Measurements from ENCODE around the gene ELFN1. TPM values are rescaled to one million over a fixed set of nuclear protein-coding genes. Genes with fewer than 3 reads are reported as not detected.

Gene ELFN1
- polyA plus RNA-seq, 4 donors, result 0.80 to 2.0 TPM; not detected in 2

GRCh38 chr7:1729773-1730172 lies 59.7 kb downstream of the ELFN1 start:
- peaks cover 0 to 2% (median 0%) of the 10 kb centered on the region in 3 donors for H3K36me3 ChIP-seq (ENCODE audit: control insufficient read depth in 3 of 3, insufficient read depth in 2 of 3, low read depth in 1 of 3, low read length in 3 of 3)
- H3K4me3 ChIP-seq (ENCODE audit: low read depth in 1 of 3, low read length in 3 of 3), result no peak overlapping the region
- H3K9me3 ChIP-seq (ENCODE audit: control insufficient read depth in 2 of 2, insufficient read depth in 1 of 2, low read depth in 1 of 2, low read length in 1 of 2), result peaks cover 0 to 20% of the 10 kb centered on the region in 2 donors
- H3K4me1 ChIP-seq (ENCODE audit: control insufficient read depth in 3 of 3, insufficient read depth in 2 of 3, low read depth in 1 of 3, low read length in 2 of 3), result peaks cover 0 to 3% (median 0%) of the 10 kb centered on the region in 3 donors
- 92 to 94% (median 93%) methylated on average over 16 of the region's 16 CpGs for WGBS, 3 donors
- FAIRE-seq, result no peak
- DNase-seq, result no peak
- H3K27ac ChIP-seq (ENCODE audit: low read depth in 1 of 3, low read length in 2 of 3), result no peak overlapping the region
- H3K27me3 ChIP-seq (ENCODE audit: control insufficient read depth in 3 of 3, insufficient read depth in 3 of 3, low read length in 3 of 3), result peaks cover 0 to 3% (median 0%) of the 10 kb centered on the region in 3 donors

DNA sequence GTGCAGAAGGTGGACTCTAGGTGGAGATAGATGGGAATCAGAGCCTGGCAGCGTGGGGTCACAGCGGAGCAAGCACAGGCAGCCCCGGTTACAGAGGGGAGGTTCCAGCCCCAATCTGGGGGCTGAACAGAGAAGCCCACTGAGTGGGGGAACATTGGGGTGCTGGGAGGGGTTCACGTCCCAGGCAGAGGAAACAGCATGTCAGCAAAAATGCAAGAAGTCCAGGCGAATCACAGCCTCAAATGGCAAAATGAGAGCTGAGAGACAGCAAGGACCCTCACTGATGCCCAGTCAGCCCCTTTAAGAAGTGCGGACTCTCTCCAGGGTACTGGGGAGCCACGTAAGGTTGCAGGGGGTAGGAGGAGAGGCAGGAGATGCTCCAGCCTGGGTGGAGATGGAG lies 62.0 kb downstream of the ELFN1 start:
- H3K36me3 ChIP-seq (ENCODE audit: control insufficient read depth in 3 of 3, insufficient read depth in 2 of 3, low read depth in 1 of 3, low read length in 3 of 3), result peaks cover 0 to 2% (median 0%) of the 10 kb centered on the region in 3 donors
- no peak overlapping the region for H3K4me3 ChIP-seq (ENCODE audit: low read depth in 1 of 3, low read length in 3 of 3)
- FAIRE-seq, result no peak
- no peak for DNase-seq
- H3K9me3 ChIP-seq (ENCODE audit: control insufficient read depth in 2 of 2, insufficient read depth in 1 of 2, low read depth in 1 of 2, low read length in 1 of 2), result peaks cover 0 to 20% of the 10 kb centered on the region in 2 donors
- no peak overlapping the region for H3K27ac ChIP-seq (ENCODE audit: low read depth in 1 of 3, low read length in 2 of 3)
- H3K27me3 ChIP-seq (ENCODE audit: control insufficient read depth in 3 of 3, insufficient read depth in 3 of 3, low read length in 3 of 3), result peaks cover 0 to 3% (median 0%) of the 10 kb centered on the region in 3 donors
- H3K4me1 ChIP-seq (ENCODE audit: control insufficient read depth in 3 of 3, insufficient read depth in 2 of 3, low read depth in 1 of 3, low read length in 2 of 3), result no peaks in the 10 kb centered on the region
- 87 to 93% (median 92%) methylated on average over 7 of the region's 7 CpGs for WGBS, 3 donors

- no peak for DNase-seq
- WGBS, 3 donors, result 79 to 85% (median 80%) methylated on average over 10 of the region's 10 CpGs
- no peak overlapping the region for H3K4me3 ChIP-seq (ENCODE audit: low read depth in 1 of 3, low read length in 3 of 3)
Observed at GRCh38 chr7:1732645-1733044, 62.6 kb downstream of the ELFN1 start.

DNA sequence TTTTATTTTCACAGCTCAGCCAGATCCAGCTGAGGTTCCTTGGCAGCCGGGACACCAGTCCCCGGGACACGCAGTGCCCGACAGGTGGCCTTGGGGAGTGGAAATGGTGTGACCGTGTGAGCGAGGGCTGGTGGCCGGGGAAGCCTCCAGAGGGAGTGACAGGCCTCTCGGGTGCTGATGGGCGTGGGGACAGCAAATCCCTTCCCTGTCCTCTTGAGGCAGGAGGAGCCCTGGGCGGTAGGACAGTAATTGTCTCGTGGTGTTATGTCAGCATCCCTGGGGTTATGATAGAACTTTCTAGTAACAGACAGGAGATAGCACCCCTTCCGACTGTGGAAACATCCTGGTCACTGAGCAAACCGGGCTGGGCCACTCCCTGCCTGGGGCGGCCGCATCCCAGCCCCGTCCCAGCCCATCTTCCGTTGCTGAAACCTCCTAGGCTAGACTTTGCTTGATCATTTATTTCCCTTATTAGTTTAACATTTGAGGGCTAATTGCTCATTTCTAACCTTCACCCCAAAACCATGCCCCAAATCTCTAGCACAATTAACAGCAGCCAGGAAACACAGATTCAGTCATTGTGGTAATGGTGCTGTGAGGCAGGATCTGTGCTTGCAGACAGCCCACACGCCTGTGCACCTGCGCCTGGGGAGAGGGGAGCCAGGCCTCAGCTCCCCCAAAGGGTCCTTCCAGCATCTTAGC lies 63.3 kb downstream of the ELFN1 start:
- Histone ChIP-seq H3K9me3 (ENCODE audit: control insufficient read depth in 2 of 2, insufficient read depth in 1 of 2, low read depth in 1 of 2, low read length in 1 of 2) (peaks cover 0 to 19% of the 10 kb centered on the region in 2 donors), H3K36me3 (ENCODE audit: control insufficient read depth in 3 of 3, insufficient read depth in 2 of 3, low read depth in 1 of 3, low read length in 3 of 3) (peaks cover 0 to 2% (median 0%) of the 10 kb centered on the region in 3 donors), H3K4me1 (ENCODE audit: control insufficient read depth in 3 of 3, insufficient read depth in 2 of 3, low read depth in 1 of 3, low read length in 2 of 3) (no peaks in the 10 kb centered on the region), H3K4me3 (ENCODE audit: low read depth in 1 of 3, low read length in 3 of 3) (no peak overlapping the region), H3K27ac (ENCODE audit: low read depth in 1 of 3, low read length in 2 of 3) (no peak overlapping the region), H3K27me3 (ENCODE audit: control insufficient read depth in 3 of 3, insufficient read depth in 3 of 3, low read length in 3 of 3) (peaks cover 0 to 3% (median 0%) of the 10 kb centered on the region in 3 donors)
- WGBS, 3 donors, result 30 to 67% (median 44%) methylated on average over 19 of the region's 19 CpGs
- no peak for FAIRE-seq
- no peak for DNase-seq

More at GRCh38 chr7:1732645-1733044, 62.6 kb downstream of the ELFN1 start:
- H3K9me3 ChIP-seq (ENCODE audit: control insufficient read depth in 2 of 2, insufficient read depth in 1 of 2, low read depth in 1 of 2, low read length in 1 of 2), result peaks cover 0 to 20% of the 10 kb centered on the region in 2 donors
- no peaks in the 10 kb centered on the region for H3K4me1 ChIP-seq (ENCODE audit: control insufficient read depth in 3 of 3, insufficient read depth in 2 of 3, low read depth in 1 of 3, low read length in 2 of 3)
- peaks cover 0 to 3% (median 0%) of the 10 kb centered on the region in 3 donors for H3K27me3 ChIP-seq (ENCODE audit: control insufficient read depth in 3 of 3, insufficient read depth in 3 of 3, low read length in 3 of 3)
- H3K27ac ChIP-seq (ENCODE audit: low read depth in 1 of 3, low read length in 2 of 3), result no peak overlapping the region
- FAIRE-seq, result no peak
- H3K36me3 ChIP-seq (ENCODE audit: control insufficient read depth in 3 of 3, insufficient read depth in 2 of 3, low read depth in 1 of 3, low read length in 3 of 3), result peaks cover 0 to 2% (median 0%) of the 10 kb centered on the region in 3 donors

DNA sequence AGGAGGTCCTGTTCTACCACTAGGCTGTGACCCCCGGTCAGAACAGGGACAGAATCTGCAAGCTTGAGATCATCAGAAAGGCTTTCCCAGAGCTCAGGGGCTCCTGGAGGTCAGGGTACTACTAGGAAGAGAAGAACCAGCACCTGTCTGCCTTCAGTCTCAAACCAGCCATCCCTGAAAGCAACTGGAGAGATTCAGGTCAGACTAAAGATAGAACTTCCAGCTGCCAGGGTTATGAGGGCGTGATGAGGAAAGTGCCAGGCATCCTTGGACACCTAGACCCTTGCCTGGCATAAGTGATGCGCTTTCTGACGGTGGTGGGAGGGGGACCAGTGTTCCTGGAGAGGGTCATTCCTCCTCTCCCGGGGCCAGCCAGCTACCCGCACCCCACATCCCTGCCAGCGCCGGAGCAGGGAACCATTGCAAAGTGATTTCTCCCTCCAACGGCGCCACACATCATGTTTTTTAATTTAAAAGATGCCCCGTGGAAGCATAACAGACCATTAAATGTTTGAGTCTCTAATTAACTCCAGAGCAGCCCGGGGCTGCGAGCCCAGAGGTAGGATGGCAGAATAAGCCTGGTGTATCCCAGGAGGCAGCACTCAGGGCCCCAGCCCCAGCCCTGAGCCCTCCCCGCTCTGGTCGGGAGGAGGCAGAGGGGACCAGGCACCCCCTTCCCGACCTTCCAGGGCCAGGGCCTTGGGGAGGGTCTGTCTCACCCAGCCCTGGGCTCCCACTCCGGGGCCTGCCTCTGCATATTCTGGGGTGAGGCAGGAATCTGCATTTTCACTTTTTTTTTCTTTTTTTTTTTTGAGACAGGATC lies 64.0 kb downstream of the ELFN1 start:
- WGBS, 3 donors, result 75 to 84% (median 77%) methylated on average over 16 to 17 of the region's 17 CpGs
- no peak for FAIRE-seq
- peaks cover 0 to 3% (median 0%) of the 10 kb centered on the region in 3 donors for H3K27me3 ChIP-seq (ENCODE audit: control insufficient read depth in 3 of 3, insufficient read depth in 3 of 3, low read length in 3 of 3)

GRCh38 chr7:1735262-1735661 lies 65.2 kb downstream of the ELFN1 start:
- no peak for DNase-seq
- Histone ChIP-seq H3K9me3 (ENCODE audit: control insufficient read depth in 2 of 2, insufficient read depth in 1 of 2, low read depth in 1 of 2, low read length in 1 of 2) (peaks cover 0 to under 1% of the 10 kb centered on the region in 2 donors), H3K4me3 (ENCODE audit: low read depth in 1 of 3, low read length in 3 of 3) (no peak overlapping the region), H3K27ac (ENCODE audit: low read depth in 1 of 3, low read length in 2 of 3) (no peak overlapping the region), H3K36me3 (ENCODE audit: control insufficient read depth in 3 of 3, insufficient read depth in 2 of 3, low read depth in 1 of 3, low read length in 3 of 3) (no peaks in the 10 kb centered on the region), H3K27me3 (ENCODE audit: control insufficient read depth in 3 of 3, insufficient read depth in 3 of 3, low read length in 3 of 3) (peaks cover 0 to 3% (median 0%) of the 10 kb centered on the region in 3 donors), H3K4me1 (ENCODE audit: control insufficient read depth in 3 of 3, insufficient read depth in 2 of 3, low read depth in 1 of 3, low read length in 2 of 3) (no peaks in the 10 kb centered on the region)
- WGBS, 3 donors, result 61 to 69% (median 61%) methylated on average over 13 to 14 of the region's 14 CpGs
- FAIRE-seq, result no peak

More for the DNA sequence above, 64.0 kb downstream of the ELFN1 start:
- DNase-seq, result no peak
- Histone ChIP-seq H3K4me1 (ENCODE audit: control insufficient read depth in 3 of 3, insufficient read depth in 2 of 3, low read depth in 1 of 3, low read length in 2 of 3) (no peaks in the 10 kb centered on the region), H3K4me3 (ENCODE audit: low read depth in 1 of 3, low read length in 3 of 3) (no peak overlapping the region), H3K27ac (ENCODE audit: low read depth in 1 of 3, low read length in 2 of 3) (no peak overlapping the region), H3K9me3 (ENCODE audit: control insufficient read depth in 2 of 2, insufficient read depth in 1 of 2, low read depth in 1 of 2, low read length in 1 of 2) (peaks cover 0 to 12% of the 10 kb centered on the region in 2 donors), H3K36me3 (ENCODE audit: control insufficient read depth in 3 of 3, insufficient read depth in 2 of 3, low read depth in 1 of 3, low read length in 3 of 3) (no peaks in the 10 kb centered on the region)

DNA sequence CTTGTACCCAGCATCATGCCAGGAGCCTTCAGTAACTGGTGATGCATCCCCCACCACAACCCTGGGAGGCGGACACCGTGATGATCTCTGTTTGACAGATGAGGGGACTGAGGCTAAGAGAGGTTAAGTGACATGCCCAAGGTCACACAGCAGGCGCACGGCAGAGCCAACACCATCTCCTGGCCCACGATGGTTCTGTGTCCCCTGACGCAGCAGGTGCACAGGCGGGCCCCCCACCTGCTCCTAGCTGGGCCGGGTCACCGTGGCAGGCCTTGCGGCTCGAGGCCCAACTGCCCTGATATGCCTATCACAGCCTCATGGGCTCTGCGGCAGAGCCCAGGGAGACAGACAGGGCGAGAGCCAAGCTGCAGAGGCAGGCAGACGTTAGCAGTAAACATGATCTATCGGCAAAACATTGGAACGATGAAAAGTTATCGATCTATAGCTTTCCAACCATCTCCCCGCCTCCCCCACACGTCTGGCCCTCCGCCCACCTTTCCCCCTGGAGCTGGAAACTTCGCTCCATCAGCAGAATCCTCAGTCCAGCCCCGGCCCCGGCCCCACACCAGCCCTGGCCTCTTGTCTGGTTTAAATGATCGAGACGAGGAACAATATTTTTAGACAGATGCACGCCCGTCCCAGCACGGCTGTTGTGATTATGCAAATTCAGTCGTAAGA lies 65.9 kb downstream of the ELFN1 start:
- FAIRE-seq, result no peak

DNA sequence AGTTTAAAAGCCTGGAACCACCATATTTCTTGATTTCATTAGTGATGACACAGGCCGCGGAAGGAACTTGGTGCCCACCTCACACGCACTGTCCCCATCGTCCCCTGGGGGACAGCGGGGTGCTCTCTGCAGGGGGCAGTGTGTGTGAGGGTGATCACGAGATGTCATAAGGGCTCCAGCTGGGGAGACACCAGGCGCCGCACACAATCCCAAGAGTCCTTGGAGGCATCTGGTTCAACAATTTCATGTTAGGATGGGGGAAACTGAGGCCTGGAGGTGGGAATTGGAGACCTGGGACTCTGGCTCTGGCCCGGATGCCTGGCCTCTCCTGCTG lies 66.4 kb downstream of the ELFN1 start:
- FAIRE-seq (no peak), DNase-seq (no peak)
- Histone ChIP-seq H3K27me3 (ENCODE audit: control insufficient read depth in 3 of 3, insufficient read depth in 3 of 3, low read length in 3 of 3) (peaks cover 0 to 3% (median 0%) of the 10 kb centered on the region in 3 donors), H3K27ac (ENCODE audit: low read depth in 1 of 3, low read length in 2 of 3) (no peak overlapping the region), H3K9me3 (ENCODE audit: control insufficient read depth in 2 of 2, insufficient read depth in 1 of 2, low read depth in 1 of 2, low read length in 1 of 2) (no peaks in the 10 kb centered on the region), H3K36me3 (ENCODE audit: control insufficient read depth in 3 of 3, insufficient read depth in 2 of 3, low read depth in 1 of 3, low read length in 3 of 3) (no peaks in the 10 kb centered on the region), H3K4me1 (ENCODE audit: control insufficient read depth in 3 of 3, insufficient read depth in 2 of 3, low read depth in 1 of 3, low read length in 2 of 3) (no peaks in the 10 kb centered on the region), H3K4me3 (ENCODE audit: low read depth in 1 of 3, low read length in 3 of 3) (no peak overlapping the region)
- WGBS, 3 donors, result 89 to 90% (median 89%) methylated on average over 9 of the region's 9 CpGs

More for the DNA sequence above, 65.9 kb downstream of the ELFN1 start:
- no peak for DNase-seq
- Histone ChIP-seq H3K27ac (ENCODE audit: low read depth in 1 of 3, low read length in 2 of 3) (no peak overlapping the region), H3K4me3 (ENCODE audit: low read depth in 1 of 3, low read length in 3 of 3) (no peak overlapping the region), H3K9me3 (ENCODE audit: control insufficient read depth in 2 of 2, insufficient read depth in 1 of 2, low read depth in 1 of 2, low read length in 1 of 2) (no peaks in the 10 kb centered on the region), H3K27me3 (ENCODE audit: control insufficient read depth in 3 of 3, insufficient read depth in 3 of 3, low read length in 3 of 3) (peaks cover 0 to 3% (median 0%) of the 10 kb centered on the region in 3 donors), H3K36me3 (ENCODE audit: control insufficient read depth in 3 of 3, insufficient read depth in 2 of 3, low read depth in 1 of 3, low read length in 3 of 3) (no peaks in the 10 kb centered on the region), H3K4me1 (ENCODE audit: control insufficient read depth in 3 of 3, insufficient read depth in 2 of 3, low read depth in 1 of 3, low read length in 2 of 3) (no peaks in the 10 kb centered on the region)
- 74 to 81% (median 78%) methylated on average over 25 to 29 of the region's 29 CpGs for WGBS, 3 donors
